Measurements from ENCODE around the gene TRAPPC3. TPM values are rescaled to one million over a fixed set of nuclear protein-coding genes. Genes with fewer than 3 reads are reported as not detected.

The TRAPPC3 gene
- total RNA-seq, 1 donor from 2014 or later, result 68.9 TPM

GRCh38 chr1:36142121-36142520, 7.2 kb downstream of the TRAPPC3 start:
- peaks cover 8% of the 10 kb centered on the region for H3K4me1 Mint-ChIP-seq (ENCODE audit: unreplicated experiment)
- no peak overlapping the region for H3K4me3 Mint-ChIP-seq (ENCODE audit: unreplicated experiment)
- TF ChIP-seq CTCF (IDR thresholded peaks at IDR 0.05), result no peak
- H3K27ac Mint-ChIP-seq (ENCODE audit: unreplicated experiment), result peak overlapping the region; percentile 29
- H3K36me3 Mint-ChIP-seq (ENCODE audit: unreplicated experiment), result peaks cover 18% of the 10 kb centered on the region
- H3K27me3 Mint-ChIP-seq (ENCODE audit: unreplicated experiment), result no peaks in the 10 kb centered on the region
- DNase-seq (ENCODE audit: extremely low spot score, unreplicated experiment), result no peak
- no peaks in the 10 kb centered on the region for H3K9me3 Mint-ChIP-seq (ENCODE audit: unreplicated experiment)

- peaks cover 14% of the 10 kb centered on the region for H3K4me1 Mint-ChIP-seq (ENCODE audit: unreplicated experiment)
- H3K4me3 Mint-ChIP-seq (ENCODE audit: unreplicated experiment), result no peak overlapping the region
- no peak for DNase-seq (ENCODE audit: extremely low spot score, unreplicated experiment)
- H3K27me3 Mint-ChIP-seq (ENCODE audit: unreplicated experiment), result no peaks in the 10 kb centered on the region
- no peaks in the 10 kb centered on the region for H3K9me3 Mint-ChIP-seq (ENCODE audit: unreplicated experiment)
- H3K27ac Mint-ChIP-seq (ENCODE audit: unreplicated experiment), result peak overlapping the region; percentile 28
- H3K36me3 Mint-ChIP-seq (ENCODE audit: unreplicated experiment), result peaks cover 18% of the 10 kb centered on the region
- no peak for TF ChIP-seq CTCF (IDR thresholded peaks at IDR 0.05)
Observed at GRCh38 chr1:36139521-36139920, 9.8 kb downstream of the TRAPPC3 start.

- H3K27ac Mint-ChIP-seq (ENCODE audit: unreplicated experiment), result no peak overlapping the region
- no peak for DNase-seq (ENCODE audit: extremely low spot score, unreplicated experiment)
- H3K9me3 Mint-ChIP-seq (ENCODE audit: unreplicated experiment), result no peaks in the 10 kb centered on the region
- H3K4me1 Mint-ChIP-seq (ENCODE audit: unreplicated experiment), result peaks cover 22% of the 10 kb centered on the region
- no peak overlapping the region for H3K4me3 Mint-ChIP-seq (ENCODE audit: unreplicated experiment)
- H3K36me3 Mint-ChIP-seq (ENCODE audit: unreplicated experiment), result peaks cover 18% of the 10 kb centered on the region
- no peak for TF ChIP-seq CTCF (IDR thresholded peaks at IDR 0.05)
- no peaks in the 10 kb centered on the region for H3K27me3 Mint-ChIP-seq (ENCODE audit: unreplicated experiment)
Observed at GRCh38 chr1:36137776-36138175, 11.5 kb downstream of the TRAPPC3 start.

GRCh38 chr1:36137226-36137625, 12.1 kb downstream of the TRAPPC3 start:
- Mint-ChIP-seq H3K27ac (ENCODE audit: unreplicated experiment) (no peak overlapping the region), H3K36me3 (ENCODE audit: unreplicated experiment) (peaks cover 18% of the 10 kb centered on the region), H3K4me1 (ENCODE audit: unreplicated experiment) (peaks cover 22% of the 10 kb centered on the region), H3K9me3 (ENCODE audit: unreplicated experiment) (no peaks in the 10 kb centered on the region), H3K27me3 (ENCODE audit: unreplicated experiment) (no peaks in the 10 kb centered on the region), H3K4me3 (ENCODE audit: unreplicated experiment) (no peak overlapping the region)
- TF ChIP-seq CTCF (IDR thresholded peaks at IDR 0.05), result no peak
- DNase-seq (ENCODE audit: extremely low spot score, unreplicated experiment), result no peak

GRCh38 chr1:36136535-36136934, 12.8 kb downstream of the TRAPPC3 start:
- Mint-ChIP-seq H3K27me3 (ENCODE audit: unreplicated experiment) (no peaks in the 10 kb centered on the region), H3K9me3 (ENCODE audit: unreplicated experiment) (no peaks in the 10 kb centered on the region), H3K27ac (ENCODE audit: unreplicated experiment) (no peak overlapping the region), H3K4me3 (ENCODE audit: unreplicated experiment) (no peak overlapping the region), H3K36me3 (ENCODE audit: unreplicated experiment) (peaks cover 18% of the 10 kb centered on the region), H3K4me1 (ENCODE audit: unreplicated experiment) (peaks cover 22% of the 10 kb centered on the region)
- DNase-seq (ENCODE audit: extremely low spot score, unreplicated experiment), result no peak
- TF ChIP-seq CTCF (IDR thresholded peaks at IDR 0.05), result no peak
